Stimulated activated CD8-positive, alpha-beta memory T cell treated with anti-CD3 and anti-CD28 coated beads, Interleukin-12 subunit alpha, Interleukin-12 subunit beta, amount 100 ng/mL, for 24 hours (primary cell): Measurements from ENCODE around the gene CCDC78.

ENCODE experiments used
- DNase-seq: peaks from one replicate; pipeline ENCODE4 v3.0.0-alpha.2; 2020; ENCODE audit errors: extremely low read depth

The CCDC78 gene

DNA sequence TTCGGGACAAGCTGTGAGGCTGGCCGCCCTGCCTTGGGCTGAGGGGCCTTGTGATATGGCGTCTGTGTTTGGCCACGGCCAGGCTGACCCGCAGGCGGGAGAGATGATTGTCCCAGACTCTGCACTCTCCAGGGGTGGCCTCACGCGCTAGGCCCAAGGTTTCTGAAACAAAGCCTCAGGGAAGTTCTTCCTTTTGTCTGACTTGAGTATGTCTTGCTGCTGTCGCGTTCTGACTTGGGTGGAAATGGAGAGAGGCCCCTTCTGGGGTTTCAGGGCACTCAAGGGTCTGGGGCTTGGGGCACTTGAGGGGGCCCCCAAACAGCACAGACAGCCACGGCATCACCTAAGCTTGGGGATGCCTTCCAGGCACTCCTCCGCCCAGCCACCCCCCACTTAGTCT is 15.2 kb downstream of the CCDC78 start:
- DNase-seq, result no peak

- no peak for DNase-seq
These were observed 15.7 kb downstream of the CCDC78 start for GRCh38 chr16:710500-711075.

DNA sequence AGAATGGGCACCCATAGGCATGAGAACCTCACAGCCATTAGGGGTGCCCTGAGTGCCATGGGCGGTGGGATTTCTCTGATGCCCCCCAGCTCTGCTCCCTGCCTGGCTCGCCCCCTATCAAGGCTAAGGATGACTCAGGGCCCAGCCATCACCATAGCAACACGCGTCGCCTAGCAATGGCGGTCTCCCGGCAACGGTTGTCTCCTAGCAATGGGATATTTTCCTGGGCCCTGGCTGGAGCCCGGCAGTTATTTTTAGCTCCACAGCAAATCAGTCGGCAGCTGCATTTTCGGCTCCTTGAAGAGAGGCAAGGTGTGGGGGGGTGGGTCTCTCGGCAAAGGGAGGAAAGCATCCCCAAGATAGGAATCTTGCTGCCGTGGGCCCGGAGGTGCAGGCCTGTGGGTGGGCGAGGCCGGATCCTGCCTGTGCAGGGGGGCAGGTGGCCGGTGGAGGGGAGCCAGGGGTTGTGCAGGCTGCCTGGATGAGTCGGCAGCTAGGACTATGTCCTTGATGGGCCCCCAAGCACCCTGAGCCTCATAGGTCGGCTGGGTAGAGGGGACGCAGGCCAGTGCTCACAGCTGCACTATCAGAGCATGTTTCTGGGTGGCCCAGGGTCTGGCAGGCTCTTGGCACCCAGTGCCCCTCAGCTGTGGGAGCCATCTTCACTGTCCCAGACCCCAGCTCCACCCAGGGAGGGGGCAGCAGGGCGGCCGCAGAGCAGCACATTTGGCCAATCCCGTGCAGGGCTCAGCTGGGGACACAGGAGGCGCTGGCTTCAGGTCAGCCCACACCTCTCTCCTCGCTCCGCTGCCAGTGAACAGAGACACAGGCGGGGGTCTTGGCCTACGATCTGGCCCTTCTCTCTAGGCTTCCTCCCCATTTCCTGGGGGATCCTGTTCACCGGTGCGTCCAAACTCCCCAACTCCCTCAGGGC is 16.4 kb downstream of the CCDC78 start:
- no peak for DNase-seq

DNA sequence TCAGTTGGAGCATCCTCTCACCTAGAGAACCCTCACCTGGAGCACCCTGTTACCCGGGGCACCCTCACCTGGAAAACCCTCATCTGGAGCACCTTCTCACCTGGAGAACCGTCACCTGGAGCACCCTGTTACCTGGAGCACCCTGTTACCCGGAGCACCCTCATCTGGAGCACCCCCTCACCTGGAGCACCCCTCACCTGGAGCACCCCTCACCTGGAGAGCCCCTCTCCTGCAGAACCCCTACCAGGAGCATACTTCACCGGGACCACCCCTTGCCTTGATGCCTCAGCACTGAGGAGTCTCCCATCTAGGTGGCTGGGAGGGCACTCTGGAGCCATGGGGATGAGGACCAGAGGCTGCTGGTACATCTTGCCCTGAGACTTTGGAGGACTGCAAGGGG is 17.3 kb downstream of the CCDC78 start:
- no peak for DNase-seq

DNA sequence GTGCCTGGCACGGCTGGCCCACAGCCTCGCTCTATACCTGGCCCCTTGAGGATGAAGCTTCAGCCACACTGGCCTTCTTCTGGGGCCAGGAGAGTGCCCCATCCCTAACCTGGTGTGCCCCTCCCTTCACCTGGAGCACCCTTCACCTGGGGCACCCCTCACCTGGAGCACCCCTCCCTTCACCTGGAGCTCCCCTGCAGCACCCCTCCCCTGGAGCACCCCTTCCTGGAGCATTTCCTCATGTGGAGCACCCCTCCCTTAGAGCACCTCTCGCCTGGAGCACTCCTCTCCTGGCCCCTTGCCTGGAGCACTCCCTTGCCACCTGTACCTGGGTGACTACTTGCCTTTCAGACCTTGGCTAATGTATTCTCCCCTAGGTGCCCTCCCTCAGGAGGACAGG is 18.2 kb downstream of the CCDC78 start:
- no peak for DNase-seq

GRCh38 chr16:707062-707538 is 19.1 kb downstream of the CCDC78 start:
- DNase-seq, result no peak

- no peak for DNase-seq
These were observed 19.8 kb downstream of the CCDC78 start for GRCh38 chr16:706189-707061.

- no peak for DNase-seq
These were observed 20.6 kb downstream of the CCDC78 start, which contains the start of gene FBXL16 for GRCh38 chr16:705431-706188. FBXL16 (minus strand) TSS chr16:705801; CDS start chr16:697405, 8,396 bp downstream.

- DNase-seq, result no peak
These were observed 21.5 kb downstream of the CCDC78 start for GRCh38 chr16:704552-705380.

DNA sequence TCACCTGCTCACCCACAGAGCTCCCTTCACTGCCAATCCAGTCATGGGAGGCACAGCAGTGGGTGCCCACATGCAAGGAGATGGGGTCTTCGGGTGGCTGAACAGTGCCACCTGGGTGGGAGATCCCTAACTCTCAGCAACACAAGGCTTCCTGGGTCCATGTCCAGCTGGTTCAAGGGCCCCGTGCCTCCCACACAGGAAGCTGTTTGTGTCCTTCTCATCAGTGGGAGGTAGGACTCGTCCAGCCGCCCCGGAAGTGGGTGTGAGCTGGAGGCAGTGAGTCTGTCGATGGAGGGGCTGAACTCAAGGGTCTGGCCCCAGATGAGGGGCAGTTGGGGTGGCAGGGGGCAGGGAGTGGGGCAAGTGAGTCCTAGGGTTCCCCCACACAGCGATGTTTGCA is 22.2 kb downstream of the CCDC78 start:
- no peak for DNase-seq

DNA sequence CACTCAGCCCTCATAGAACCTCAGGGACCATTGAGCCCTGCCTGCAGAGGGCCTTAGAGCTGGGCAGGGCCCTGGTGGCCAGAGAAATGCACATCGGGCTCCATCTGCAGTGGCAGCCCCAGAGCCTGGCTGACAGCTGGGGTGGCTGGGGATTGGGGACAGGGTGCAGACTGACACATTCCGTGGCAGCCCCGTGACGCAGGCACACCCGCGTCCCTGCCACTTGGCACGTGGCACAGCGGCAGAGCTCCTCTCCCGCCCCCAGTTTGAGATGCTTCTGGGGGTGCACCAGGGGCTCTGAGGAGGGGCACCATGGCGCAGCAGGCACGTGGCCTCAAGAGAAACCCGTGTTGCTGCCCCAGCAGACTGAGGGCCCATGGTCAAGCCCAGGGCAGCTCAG is 22.8 kb downstream of the CCDC78 start:
- no peak for DNase-seq

DNA sequence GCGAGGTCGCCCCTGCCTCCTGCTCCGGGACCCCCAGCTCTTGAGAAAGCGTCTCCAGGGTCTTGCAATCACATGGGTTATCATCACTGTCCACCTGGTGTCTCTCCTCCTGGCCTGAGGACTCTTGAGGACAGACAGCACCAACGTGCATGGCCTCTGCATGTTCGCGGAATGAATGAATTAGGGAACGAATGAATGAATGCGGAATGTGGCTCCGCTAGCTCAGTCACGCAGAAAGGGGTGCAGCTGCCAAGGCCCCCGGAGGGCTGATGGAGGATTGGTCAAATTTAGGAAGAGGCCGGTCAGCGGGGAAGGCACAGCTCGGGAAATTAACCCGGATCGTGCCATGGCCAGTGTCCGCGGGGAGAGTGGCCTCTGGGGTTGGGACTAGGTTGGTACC is 23.9 kb downstream of the CCDC78 start:
- DNase-seq, result no peak

DNA sequence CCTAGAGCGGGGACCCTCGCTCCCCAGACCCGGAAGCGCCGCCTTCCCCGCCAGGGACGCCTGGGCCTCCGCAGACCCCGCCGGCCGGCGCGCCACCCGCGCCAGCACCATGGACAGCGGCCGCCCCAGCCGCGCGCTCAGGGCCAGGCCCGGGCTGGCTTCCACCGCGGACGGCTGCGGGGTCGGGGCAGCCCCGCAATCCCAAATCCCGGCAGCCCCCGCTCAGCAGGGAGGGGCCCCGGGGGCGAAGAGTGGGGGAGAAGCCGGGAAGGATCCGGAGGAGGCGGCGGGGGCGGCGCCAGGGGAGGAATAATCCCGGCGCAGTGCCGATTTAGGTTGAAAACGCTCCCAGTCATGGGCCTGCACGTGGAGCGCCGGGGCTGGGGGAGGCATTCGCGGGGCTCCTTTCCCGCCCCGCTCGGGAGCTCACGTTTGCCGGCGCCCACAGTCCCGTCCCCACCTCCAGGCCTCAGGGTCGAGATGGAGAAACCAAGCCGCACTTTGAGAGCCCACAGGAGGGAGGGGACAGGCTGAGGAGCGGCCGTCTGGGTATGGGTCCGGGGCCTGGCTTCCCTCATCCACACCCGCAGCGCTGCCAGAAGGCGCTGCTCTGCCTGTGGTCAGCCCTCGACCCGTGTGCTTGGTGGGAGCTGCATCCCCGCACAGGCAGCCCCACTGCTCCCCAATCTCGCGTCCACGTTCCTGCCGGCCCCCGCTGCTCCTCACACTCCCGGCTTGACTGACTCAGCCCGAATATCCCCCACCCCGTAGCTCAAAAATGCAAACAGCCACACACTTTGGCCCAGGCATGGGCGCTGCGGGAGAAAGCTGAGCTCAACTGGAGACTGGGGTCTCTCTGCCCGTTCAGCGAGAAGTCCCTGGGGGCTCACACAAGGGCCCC is 25.3 kb downstream of the CCDC78 start:
- no peak for DNase-seq

DNA sequence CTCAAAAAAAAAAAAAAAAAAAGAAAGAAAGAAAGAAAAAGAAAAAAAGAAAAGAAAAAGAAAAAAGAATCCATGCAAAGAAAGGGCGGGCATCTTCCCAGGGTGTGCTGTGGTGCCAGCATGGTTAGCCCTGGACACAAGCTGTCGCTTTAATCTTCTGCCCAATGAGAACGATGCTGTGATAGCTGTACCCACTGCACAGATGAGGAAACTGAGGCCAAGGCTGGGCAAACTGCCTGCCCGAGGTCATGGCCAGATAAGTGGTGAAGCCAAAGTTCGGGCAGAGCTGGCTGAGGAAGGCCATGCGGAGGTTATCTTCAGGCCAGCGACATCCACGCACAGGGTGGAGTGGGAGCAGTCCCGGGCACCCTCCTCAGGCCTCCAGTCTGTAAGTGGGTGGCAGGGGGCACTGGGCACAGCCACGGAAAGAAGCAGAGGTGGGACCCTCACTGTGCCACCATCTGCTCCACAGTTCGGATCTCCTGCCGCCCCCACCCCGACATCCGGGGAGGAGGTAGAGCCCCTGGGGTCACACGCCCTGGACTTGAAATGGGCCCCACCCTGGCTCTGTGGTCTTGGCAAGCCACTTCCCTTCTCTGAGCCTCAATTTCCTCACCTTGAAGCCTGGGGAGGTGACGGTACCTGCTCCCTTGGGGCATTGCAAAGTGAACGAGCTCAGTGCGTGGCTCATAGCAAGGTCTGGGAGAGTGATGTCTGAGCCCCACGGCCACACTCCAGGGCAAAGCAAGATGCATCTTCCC is 27.2 kb downstream of the CCDC78 start:
- no peak for DNase-seq

- DNase-seq, result no peak
These were observed 30.7 kb downstream of the CCDC78 start for GRCh38 chr16:695355-696089.

- DNase-seq, result no peak
These were observed 31.3 kb downstream of the CCDC78 start for GRCh38 chr16:694863-695354.

DNA sequence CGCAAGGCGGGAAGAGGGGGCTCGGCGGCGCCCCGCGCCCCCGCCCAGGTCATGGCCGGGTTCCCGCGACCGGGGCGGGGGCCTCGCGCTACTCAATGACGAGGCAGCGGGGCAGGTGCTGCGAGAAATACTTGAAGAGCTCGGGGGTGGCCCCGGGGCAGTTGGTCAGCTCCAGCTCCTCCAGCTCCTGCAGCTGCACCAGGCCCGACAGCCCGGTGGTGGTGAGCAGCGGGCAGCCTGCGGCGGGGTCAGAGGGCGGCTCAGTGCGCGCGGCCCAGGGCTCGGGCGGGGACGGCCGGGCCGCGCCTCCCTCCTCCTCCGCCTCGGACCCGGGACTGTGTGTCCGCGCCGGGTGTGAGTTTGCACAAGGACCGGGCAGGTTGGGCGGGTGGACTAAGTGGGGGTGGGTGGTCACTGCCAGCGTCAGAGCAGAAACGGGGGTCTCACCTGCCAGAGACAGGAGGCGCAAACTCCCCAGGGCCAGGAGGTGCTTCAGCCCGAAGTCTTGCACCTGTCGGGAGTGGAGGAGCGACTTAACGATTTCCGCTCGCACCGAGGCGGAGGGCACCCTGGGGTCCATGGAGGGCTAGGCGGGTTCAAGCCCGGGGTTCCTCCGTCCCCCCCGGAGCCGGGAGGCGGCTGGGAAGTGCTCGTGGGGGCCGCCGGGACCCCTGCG is 31.9 kb downstream of the CCDC78 start:
- DNase-seq, result no peak
